Activated T-helper 17 cell treated with anti-CD3 and anti-CD28 coated beads, Interleukin-2, amount 50 U/mL, for 72 hours (primary cell): ENCODE measurements around the gene HNF4A. TPM values are rescaled to one million over a fixed set of nuclear protein-coding genes. Genes with fewer than 3 reads are reported as not detected.
"Not testable (repeated sequence)": the region's sequence is repeated elsewhere in the genome, so short reads cannot be mapped to it uniquely, and the experiment has no call there.

Experiments
- ATAC-seq: fragments of 150-1000 bp; cut with Tn5 transposase; replicated peaks from 2 replicates; pipeline ENCODE4 v1.10.0; 2021; ENCODE audit warnings: mild to moderate bottlenecking, moderate library complexity
- H3K27ac Mint-ChIP-seq: one replicate; pipeline ENCODE4 v1.8.0; 2022; ENCODE audit warnings: mixed read lengths
- H3K27me3 Mint-ChIP-seq: one replicate; pipeline ENCODE4 v1.8.0; 2022; ENCODE audit warnings: mixed read lengths
- H3K36me3 Mint-ChIP-seq: one replicate; pipeline ENCODE4 v1.8.0; 2022; ENCODE audit warnings: low read depth, mild to moderate bottlenecking, mixed read lengths
- H3K4me1 Mint-ChIP-seq: one replicate; pipeline ENCODE4 v1.8.0; 2022; ENCODE audit warnings: mixed read lengths
- H3K4me3 Mint-ChIP-seq: one replicate; pipeline ENCODE4 v1.8.0; 2022; ENCODE audit warnings: mild to moderate bottlenecking, mixed read lengths
- H3K9me3 Mint-ChIP-seq: one replicate; pipeline ENCODE4 v1.8.0; 2022; ENCODE audit warnings: mixed read lengths
- total RNA-seq, 2 donors: library from RNA; stranded (reverse); gene quantifications; one replicate each; pipeline ENCODE4 v1.2.3, GENCODE V29; 2022

The HNF4A gene
- total RNA-seq, 2 donors from 2014 or later, result not detected

GRCh38 chr20:44335675-44336074 lies 19.8 kb upstream of the HNF4A start:
- Mint-ChIP-seq H3K9me3 (no peaks in the 10 kb centered on the region), H3K27ac (no peak overlapping the region), H3K4me1 (no peaks in the 10 kb centered on the region), H3K27me3 (peaks cover 13% of the 10 kb centered on the region), H3K4me3 (no peak overlapping the region), H3K36me3 (no peaks in the 10 kb centered on the region)
- no peak for ATAC-seq

GRCh38 chr20:44336086-44336485 lies 19.4 kb upstream of the HNF4A start:
- no peaks in the 10 kb centered on the region for H3K4me1 Mint-ChIP-seq
- no peaks in the 10 kb centered on the region for H3K9me3 Mint-ChIP-seq
- no peak overlapping the region for H3K27ac Mint-ChIP-seq
- H3K27me3 Mint-ChIP-seq, result peaks cover 13% of the 10 kb centered on the region
- ATAC-seq, result no peak
- no peak overlapping the region for H3K4me3 Mint-ChIP-seq
- no peaks in the 10 kb centered on the region for H3K36me3 Mint-ChIP-seq

DNA sequence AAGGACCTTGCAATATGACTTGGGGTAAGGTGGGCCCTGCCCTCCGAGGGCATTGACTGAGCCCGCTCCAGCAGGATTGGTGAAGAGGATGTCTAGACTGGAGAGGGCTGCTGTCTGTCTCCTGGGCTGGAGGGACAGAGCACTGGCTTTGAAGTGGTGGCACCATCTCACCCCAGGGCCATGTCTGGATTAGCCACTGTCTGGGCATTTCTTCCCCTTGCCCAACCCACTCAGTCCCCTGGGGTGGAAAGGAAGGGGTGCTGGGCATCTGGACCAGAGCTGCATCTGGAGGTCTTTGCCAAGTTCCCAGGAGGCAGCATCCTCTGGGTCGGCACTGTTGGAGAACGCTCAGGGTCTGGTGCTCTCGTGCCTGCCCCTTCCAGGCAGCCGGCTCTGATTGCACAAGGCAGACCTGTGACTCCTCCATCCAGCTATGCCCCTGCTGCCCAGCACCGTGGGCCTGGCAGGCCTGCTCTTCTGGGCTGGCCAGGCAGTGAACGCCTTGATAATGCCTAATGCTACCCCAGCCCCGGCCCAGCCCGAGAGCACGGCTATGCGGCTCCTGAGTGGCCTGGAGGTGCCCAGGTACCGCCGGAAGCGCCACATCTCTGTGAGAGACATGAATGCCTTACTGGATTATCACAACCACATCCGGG lies 18.6 kb upstream of the HNF4A start, which contains the start of gene R3HDML:
Gene R3HDML (plus strand): TSS at position 319 of the 656 bp plus-strand sequence. CDS start 115 bp downstream, at position 434.
- Mint-ChIP-seq H3K27ac (no peak within 1 kb of the TSS), H3K9me3 (no peaks in the 10 kb centered on the region), H3K4me3 (no peak within 1 kb of the TSS), H3K27me3 (peaks cover 13% of the 10 kb centered on the region), H3K36me3 (no peaks in the 10 kb centered on the region), H3K4me1 (no peaks in the 10 kb centered on the region)
- no peak for ATAC-seq

GRCh38 chr20:44342248-44342647 lies 13.3 kb upstream of the HNF4A start:
- H3K4me3 Mint-ChIP-seq, result no peak overlapping the region
- no peaks in the 10 kb centered on the region for H3K27me3 Mint-ChIP-seq
- no peaks in the 10 kb centered on the region for H3K36me3 Mint-ChIP-seq
- H3K4me1 Mint-ChIP-seq, result no peaks in the 10 kb centered on the region
- no peak overlapping the region for H3K27ac Mint-ChIP-seq
- no peak for ATAC-seq
- no peaks in the 10 kb centered on the region for H3K9me3 Mint-ChIP-seq

- Mint-ChIP-seq H3K4me1 (no peaks in the 10 kb centered on the region), H3K36me3 (no peaks in the 10 kb centered on the region), H3K9me3 (no peaks in the 10 kb centered on the region), H3K27me3 (no peaks in the 10 kb centered on the region), H3K27ac (no peak overlapping the region), H3K4me3 (no peak overlapping the region)
- no peak for ATAC-seq
Observed at GRCh38 chr20:44343162-44343675, 12.3 kb upstream of the HNF4A start.

- H3K4me3 Mint-ChIP-seq, result no peak overlapping the region
- ATAC-seq, result no peak
- H3K4me1 Mint-ChIP-seq, result no peaks in the 10 kb centered on the region
- H3K36me3 Mint-ChIP-seq, result no peaks in the 10 kb centered on the region
- no peak overlapping the region for H3K27ac Mint-ChIP-seq
- H3K9me3 Mint-ChIP-seq, result no peaks in the 10 kb centered on the region
- peaks cover 2% of the 10 kb centered on the region for H3K27me3 Mint-ChIP-seq
Observed at GRCh38 chr20:44344723-44345122, 10.8 kb upstream of the HNF4A start.

DNA sequence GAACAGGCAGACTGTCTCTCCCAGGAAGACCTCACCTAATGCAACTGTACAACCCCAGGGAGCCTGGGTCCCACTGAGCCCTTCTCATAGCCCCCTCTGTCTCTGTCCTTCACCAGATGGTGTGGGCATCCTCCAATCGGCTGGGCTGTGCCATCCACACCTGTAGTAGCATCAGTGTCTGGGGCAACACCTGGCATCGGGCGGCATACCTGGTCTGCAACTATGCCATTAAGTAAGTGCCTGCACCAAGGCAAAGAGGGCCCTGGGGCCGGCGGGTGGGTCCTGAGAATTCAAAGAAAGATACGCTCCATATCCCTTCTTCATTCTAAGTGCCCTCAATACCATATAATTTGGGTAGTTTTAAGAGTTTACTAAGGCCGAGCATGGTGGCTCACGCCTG lies 10.4 kb upstream of the HNF4A start:
- Mint-ChIP-seq H3K27ac (no peak overlapping the region), H3K27me3 (peaks cover 2% of the 10 kb centered on the region), H3K4me3 (no peak overlapping the region), H3K36me3 (no peaks in the 10 kb centered on the region), H3K4me1 (no peaks in the 10 kb centered on the region), H3K9me3 (no peaks in the 10 kb centered on the region)
- ATAC-seq, result no peak

DNA sequence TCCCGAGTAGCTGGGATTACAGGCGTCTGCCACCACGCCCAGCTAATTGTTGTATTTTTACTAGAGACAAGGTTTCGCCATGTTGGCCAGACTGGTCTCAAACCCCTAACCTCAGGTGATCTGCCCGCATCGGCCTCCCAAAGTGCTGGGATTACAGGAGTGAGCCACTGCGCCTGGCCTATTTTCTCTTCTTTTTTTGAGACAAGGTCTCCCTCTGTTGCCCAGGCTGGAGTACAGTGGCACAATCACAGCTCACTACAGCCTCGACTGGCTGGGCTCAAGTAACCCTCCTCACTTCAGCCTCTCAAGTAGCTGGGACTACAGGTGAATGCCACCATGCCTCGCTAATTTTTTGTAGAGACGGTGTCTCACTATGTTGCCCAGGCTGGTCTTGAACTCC lies 9.6 kb upstream of the HNF4A start:
- H3K36me3 Mint-ChIP-seq, H3K9me3 Mint-ChIP-seq, H3K4me3 Mint-ChIP-seq, H3K4me1 Mint-ChIP-seq, H3K27me3 Mint-ChIP-seq, H3K27ac Mint-ChIP-seq, ATAC-seq: not testable (repeated sequence)

DNA sequence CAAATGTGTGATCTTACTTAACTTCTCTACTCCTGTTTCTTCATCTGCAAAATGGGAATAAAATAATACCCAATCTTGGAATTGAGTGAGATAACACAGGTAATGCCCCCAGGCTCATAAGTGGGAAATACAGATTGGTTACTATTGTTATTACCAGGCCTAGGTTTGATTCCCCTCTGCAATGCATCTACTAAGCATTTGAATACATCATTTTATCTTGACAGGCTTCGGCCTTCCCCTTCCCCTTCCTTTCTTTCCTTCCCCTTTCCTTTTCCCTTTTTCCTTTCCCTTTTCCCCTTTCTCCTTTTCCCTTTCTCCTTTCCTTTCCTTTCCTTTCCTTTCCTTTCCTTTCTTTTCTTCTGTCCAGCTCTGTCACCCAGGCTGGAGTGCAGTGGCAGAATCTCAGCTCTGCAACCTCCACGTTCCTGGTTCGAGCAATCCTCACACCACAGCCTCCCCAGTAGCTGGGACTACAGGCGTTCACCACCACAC lies 7.3 kb upstream of the HNF4A start:
- Mint-ChIP-seq H3K36me3 (no peaks in the 10 kb centered on the region), H3K27me3 (peaks cover 6% of the 10 kb centered on the region), H3K4me3 (no peak overlapping the region), H3K9me3 (no peaks in the 10 kb centered on the region), H3K4me1 (no peaks in the 10 kb centered on the region), H3K27ac (no peak overlapping the region)
- ATAC-seq, result no peak

- ATAC-seq, result no peak
- no peaks in the 10 kb centered on the region for H3K4me1 Mint-ChIP-seq
- no peak overlapping the region for H3K27ac Mint-ChIP-seq
- H3K4me3 Mint-ChIP-seq, result no peak overlapping the region
- H3K9me3 Mint-ChIP-seq, result no peaks in the 10 kb centered on the region
- H3K27me3 Mint-ChIP-seq, result peaks cover 6% of the 10 kb centered on the region
- H3K36me3 Mint-ChIP-seq, result no peaks in the 10 kb centered on the region
Observed at GRCh38 chr20:44349349-44349748, 6.2 kb upstream of the HNF4A start.

DNA sequence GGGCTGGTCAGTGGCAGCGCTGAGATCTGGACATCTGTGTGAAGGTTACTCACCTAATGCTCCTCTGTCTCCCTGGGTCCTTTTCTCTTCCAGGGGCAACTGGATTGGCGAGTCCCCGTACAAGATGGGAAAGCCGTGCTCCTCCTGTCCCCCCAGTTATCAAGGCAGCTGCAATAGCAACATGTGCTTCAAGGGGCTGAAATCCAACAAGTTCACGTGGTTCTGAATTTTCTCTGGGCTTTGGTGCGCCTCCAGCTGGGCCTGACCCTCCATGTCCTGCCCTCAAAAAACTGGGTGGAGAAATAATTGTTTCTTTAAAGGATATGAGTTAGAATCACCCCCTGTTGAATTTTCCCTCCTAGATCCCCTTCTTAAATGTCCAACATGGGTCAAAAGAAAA lies 4.9 kb upstream of the HNF4A start:
- Mint-ChIP-seq H3K27ac (no peak overlapping the region), H3K36me3 (no peaks in the 10 kb centered on the region), H3K4me1 (no peaks in the 10 kb centered on the region), H3K9me3 (no peaks in the 10 kb centered on the region), H3K27me3 (peaks cover 6% of the 10 kb centered on the region), H3K4me3 (no peak overlapping the region)
- no peak for ATAC-seq

DNA sequence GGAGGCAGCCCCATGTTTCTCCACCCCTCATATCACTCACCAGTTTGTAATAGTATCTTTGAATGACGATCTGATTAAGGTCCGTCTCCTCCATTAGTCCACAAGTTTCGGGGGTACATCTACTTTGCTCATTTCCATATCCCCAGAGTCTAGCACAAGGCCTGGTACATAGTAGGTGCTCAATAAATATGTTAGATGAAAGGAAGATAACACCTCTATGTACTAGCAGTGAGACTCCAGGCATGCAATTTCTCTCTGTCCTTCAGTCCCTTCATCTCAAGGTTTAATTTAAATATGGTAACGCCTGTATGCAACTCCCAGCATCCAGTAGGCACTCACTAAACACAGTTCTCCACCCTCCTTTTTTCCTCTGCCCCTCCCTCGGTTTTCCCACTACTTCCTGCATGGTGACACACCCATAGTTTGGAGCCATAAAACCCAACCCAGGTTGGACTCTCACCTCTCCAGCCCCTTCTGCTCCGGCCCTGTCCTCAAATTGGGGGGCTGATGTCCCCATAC lies 461 bp upstream of the HNF4A start:
- Mint-ChIP-seq H3K27ac (no peak overlapping the region), H3K4me3 (no peak overlapping the region)

GRCh38 chr20:44356353-44356723 lies 839 bp downstream of the HNF4A start:
- Mint-ChIP-seq H3K27ac (no peak overlapping the region), H3K9me3 (no peaks in the 10 kb centered on the region), H3K27me3 (peaks cover 12% of the 10 kb centered on the region), H3K4me3 (no peak overlapping the region), H3K36me3 (no peaks in the 10 kb centered on the region), H3K4me1 (no peaks in the 10 kb centered on the region)
- ATAC-seq, result no peak

More for the DNA sequence above, 461 bp upstream of the HNF4A start:
- no peak for ATAC-seq
- no peaks in the 10 kb centered on the region for H3K4me1 Mint-ChIP-seq
- H3K27me3 Mint-ChIP-seq, result peaks cover 8% of the 10 kb centered on the region
- no peaks in the 10 kb centered on the region for H3K9me3 Mint-ChIP-seq
- H3K36me3 Mint-ChIP-seq, result no peaks in the 10 kb centered on the region

DNA sequence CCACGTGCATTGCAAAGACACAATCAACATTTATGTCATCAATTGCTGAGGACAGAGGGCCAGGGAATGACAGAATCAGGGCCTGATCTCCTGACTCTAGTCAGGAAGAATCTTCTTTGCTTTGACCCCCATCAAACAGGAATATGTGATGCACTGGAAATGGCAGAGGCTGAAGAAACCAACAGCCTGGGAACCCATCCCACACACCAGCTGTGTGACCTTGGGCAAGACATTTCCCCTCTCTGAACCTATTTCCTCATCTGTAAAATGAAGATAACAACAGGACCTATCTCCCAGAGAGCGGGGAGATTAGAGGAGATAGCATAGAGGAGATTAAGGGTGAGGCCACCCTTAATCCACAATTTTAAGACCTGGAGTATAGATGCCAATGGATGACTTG lies 1.5 kb downstream of the HNF4A start:
- Mint-ChIP-seq H3K27ac (no peak overlapping the region), H3K9me3 (no peaks in the 10 kb centered on the region), H3K4me1 (no peaks in the 10 kb centered on the region), H3K4me3 (no peak overlapping the region), H3K27me3 (peaks cover 12% of the 10 kb centered on the region), H3K36me3 (no peaks in the 10 kb centered on the region)
- ATAC-seq, result no peak

DNA sequence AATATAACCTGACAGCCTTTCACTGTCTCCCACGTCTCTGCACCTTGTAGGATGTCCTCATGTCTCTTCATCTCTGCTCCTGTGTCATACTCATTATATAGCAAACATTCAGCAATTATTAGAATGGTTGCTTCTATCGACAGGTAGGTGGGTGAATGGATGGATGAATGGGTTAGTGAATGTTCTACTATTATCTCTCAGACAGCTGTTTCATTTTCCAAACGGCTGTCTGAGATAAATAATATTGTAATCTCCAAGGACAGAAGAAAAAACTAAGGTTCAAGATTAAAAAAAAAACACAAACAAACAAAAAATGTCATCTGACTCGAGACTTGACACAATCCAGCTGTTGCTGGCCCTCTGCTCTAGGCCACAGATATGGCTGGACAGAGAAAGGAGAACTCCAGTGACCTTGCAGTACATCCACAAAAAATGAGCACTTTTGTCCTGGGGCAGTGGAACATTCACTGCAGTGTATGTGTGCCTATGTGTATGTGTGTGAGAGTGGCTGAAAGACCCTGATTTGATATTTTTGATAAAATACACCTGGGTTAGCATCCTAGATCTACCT lies 2.1 kb downstream of the HNF4A start:
- Mint-ChIP-seq H3K36me3 (no peaks in the 10 kb centered on the region), H3K27ac (no peak overlapping the region), H3K9me3 (no peaks in the 10 kb centered on the region), H3K27me3 (peaks cover 9% of the 10 kb centered on the region), H3K4me1 (no peaks in the 10 kb centered on the region), H3K4me3 (no peak overlapping the region)
- ATAC-seq, result no peak
